Activated CD4-positive, alpha-beta T cell treated with anti-CD3 and anti-CD28 coated beads, Interleukin-2, amount 50 U/mL, for 1 hour (primary cell): ENCODE data around the gene ADAMTSL2.
"Not testable (repeated sequence)": the region's sequence is repeated elsewhere in the genome, so short reads cannot be mapped to it uniquely, and the experiment has no call there.

ENCODE experiments used
- DNase-seq: peaks from one replicate; pipeline ENCODE4 v3.0.0-alpha.2; 2020

The ADAMTSL2 gene

GRCh38 chr9:133560944-133561343 is 26.4 kb downstream of the ADAMTSL2 start:
- DNase-seq: no peak

DNA sequence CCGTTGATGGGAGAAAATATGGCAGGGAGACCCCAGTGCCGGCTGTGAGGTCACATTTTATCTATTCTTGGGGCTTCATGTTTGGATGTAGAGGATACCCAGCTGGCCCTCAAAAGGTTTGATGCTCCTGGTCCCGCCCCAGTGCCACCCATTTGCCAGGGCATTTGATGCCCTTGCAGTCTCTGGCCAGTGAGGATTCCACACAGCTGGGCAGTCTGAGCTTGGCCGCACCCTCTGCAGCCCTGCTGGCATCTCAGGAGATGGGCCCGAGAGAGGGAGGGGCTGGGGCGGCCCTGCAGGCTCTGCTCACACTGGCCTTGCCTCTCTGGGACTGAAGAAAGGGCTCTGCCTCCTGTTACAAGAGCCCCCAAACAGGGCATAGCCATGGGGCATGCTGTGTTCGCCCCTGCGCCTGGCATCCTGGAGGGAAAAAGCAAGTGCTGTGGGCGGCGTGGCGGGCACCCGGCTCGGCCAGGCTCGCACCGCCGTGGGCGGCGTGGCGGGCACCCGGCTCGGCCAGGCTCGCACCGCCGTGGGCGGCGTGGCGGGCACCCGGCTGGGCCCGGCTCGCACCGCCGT is 27.6 kb downstream of the ADAMTSL2 start:
- DNase-seq: no peak

DNA sequence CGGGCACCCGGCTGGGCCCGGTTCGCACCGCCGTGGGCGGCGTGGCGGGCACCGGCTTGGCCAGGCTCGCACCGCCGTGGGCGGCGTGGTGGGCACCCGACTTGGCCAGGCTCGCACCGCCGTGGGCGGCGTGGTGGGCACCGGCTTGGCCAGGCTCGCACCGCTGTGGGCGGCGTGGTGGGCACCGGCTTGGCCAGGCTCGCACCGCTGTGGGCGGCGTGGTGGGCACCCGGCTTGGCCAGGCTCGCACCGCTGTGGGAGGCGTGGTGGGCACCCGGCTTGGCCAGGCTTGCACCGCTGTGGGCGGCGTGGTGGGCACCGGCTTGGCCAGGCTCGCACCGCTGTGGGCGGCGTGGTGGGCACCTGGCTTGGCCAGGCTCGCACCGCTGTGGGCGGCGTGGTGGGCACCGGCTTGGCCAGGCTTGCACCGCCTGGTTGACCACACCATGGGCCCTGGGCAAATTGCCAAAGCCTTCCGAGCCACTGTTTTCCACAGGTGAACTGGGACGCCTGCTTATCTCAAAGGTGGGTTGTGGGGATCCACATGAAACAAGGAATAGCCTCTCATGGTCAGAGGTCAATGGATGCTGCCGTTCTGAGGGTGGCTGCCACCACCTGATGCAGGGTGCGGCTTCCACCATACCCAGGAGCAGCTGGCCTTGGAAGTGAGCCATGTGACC is 28.2 kb downstream of the ADAMTSL2 start:
- DNase-seq: no peak

- DNase-seq: no peak
These were observed 28.8 kb downstream of the ADAMTSL2 start for GRCh38 chr9:133563291-133563796.

- not testable (repeated sequence) for DNase-seq
These were observed 29.3 kb downstream of the ADAMTSL2 start for GRCh38 chr9:133563814-133564213.

- DNase-seq: no peak
These were observed 30.1 kb downstream of the ADAMTSL2 start for GRCh38 chr9:133564451-133565116.

DNA sequence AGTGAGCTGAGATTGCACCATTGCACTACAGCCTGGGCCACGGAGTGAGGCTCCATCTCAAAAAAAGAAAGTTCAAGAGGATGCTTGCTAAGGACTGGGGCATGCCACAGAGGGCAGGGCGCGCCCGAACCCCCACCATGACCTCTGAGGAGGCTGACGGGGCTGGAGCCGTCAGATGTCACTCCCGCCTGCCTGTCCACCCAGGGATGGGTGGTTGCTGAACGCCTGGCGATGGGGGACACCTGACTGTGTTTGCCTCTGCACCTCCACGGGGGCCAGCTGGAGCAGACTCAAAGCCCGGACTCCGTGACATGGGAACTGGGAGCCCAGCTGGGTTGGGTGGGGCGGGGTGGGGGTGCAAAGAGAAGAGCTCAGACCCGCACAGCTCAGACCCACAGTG is 31.9 kb downstream of the ADAMTSL2 start:
- DNase-seq: no peak

DNA sequence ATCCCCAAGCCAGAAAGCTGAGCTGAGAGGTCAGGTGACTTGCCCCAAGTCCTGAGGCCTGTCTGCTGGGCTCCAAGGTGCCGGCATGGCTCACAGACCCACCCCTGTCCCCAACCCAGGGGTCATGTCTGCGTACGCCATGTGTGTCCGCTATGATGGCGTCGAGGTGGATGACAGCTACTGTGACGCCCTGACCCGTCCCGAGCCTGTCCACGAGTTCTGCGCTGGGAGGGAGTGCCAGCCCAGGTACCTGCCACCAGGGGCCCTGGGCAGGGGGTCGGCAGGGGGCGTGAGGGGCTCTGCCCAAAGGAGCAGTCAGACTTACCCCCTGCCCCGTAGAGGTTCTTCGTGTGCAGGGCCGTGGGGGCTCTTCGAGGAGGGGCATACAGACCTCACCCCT is 32.3 kb downstream of the ADAMTSL2 start:
- DNase-seq: no peak

- DNase-seq: no peak
These were observed 33.7 kb downstream of the ADAMTSL2 start for GRCh38 chr9:133568186-133568585.

GRCh38 chr9:133569121-133569785 is 34.7 kb downstream of the ADAMTSL2 start:
- no peak for DNase-seq

DNA sequence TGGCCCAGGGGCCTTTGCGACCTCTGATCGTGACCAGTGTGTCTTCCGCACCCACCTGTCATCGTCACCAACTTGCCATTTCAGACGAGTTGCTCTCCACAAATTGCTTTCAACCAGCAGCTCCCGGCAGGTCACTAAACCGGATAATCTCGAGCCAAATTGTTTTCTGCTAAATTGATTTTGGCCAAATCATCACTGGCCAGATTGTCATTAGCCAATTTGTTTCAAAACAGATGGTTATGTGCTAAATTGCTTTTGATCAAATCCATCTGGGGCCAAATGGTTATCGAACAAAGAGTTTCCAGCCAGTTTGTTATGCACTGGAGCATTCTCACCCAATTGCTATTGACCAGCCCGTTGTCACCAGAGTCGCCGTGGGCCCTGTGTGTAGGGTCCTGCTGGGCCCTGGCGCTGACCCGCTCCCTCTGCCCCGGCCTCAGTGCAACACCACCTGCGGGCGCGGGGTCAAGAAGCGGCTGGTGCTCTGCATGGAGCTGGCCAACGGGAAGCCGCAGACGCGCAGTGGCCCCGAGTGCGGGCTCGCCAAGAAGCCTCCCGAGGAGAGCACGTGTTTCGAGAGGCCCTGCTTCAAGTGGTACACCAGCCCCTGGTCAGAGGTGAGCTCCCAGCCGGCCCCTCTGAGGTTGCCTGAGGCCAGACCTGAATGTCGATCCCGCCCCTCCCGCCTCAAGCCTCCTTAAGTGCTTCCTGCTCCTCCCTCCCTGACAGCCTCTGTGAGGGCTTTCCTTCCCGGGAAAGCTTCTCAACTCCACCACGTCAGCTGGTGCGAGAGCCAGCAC is 35.6 kb downstream of the ADAMTSL2 start:
- DNase-seq: no peak

GRCh38 chr9:133570691-133571080 is 36.2 kb downstream of the ADAMTSL2 start:
- DNase-seq: no peak

DNA sequence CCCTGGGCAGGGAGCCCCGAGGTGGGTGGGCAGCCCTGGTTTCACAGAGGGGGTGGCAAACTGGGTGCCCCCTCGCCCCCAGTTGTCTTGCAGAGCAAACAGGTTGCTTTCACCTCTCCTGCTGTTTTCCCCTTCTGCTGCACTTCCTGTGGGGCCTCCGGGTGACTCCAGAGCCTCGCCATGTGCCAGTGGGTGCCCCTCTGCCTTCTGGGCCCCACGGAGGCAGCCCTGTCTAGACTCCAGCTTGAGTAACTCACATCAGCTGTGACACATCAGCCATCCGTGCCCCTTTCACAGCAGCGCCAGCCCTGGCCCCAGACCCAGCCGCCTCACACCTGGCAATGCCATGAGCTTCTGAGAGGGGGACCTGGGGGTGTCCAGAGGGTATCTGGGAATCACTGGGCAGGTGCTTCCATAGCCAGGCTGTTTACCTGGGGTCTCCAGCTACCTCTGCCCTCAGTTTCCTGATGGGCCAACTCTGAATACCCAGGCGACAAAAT is 36.9 kb downstream of the ADAMTSL2 start:
- DNase-seq: no peak

- DNase-seq: no peak
These were observed 37.5 kb downstream of the ADAMTSL2 start for GRCh38 chr9:133571896-133572595.

DNA sequence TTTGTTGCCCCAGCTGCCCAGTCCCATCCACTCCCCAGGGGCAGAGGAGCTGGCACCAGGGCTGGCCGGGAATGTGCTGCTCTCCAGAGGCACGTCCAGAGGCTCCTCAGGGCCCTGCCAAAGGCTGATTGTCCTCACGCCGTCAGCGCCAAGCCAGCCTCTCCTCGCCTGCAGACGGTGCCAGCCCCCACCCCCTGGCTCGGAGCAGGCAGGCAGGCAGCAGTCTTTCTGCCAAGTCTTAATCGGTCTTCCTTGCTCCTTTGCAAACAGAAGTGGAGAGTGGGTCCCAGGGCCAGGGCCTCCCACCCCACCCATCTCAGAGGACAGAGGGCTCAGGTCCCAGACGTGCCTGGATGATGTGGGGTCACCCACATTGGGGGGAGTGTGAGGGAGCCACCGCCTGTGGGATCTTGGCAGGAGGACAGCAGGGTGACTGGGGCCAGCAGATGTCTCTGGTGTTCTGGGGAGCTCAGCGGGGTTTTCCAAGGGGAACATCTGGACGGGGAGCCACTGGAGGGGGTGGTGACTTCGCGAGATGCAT is 38.4 kb downstream of the ADAMTSL2 start:
- DNase-seq: no peak

- DNase-seq: no peak
These were observed 39.4 kb downstream of the ADAMTSL2 start for GRCh38 chr9:133573791-133574515.

GRCh38 chr9:133574771-133575170 is 40.3 kb downstream of the ADAMTSL2 start:
- DNase-seq: no peak

DNA sequence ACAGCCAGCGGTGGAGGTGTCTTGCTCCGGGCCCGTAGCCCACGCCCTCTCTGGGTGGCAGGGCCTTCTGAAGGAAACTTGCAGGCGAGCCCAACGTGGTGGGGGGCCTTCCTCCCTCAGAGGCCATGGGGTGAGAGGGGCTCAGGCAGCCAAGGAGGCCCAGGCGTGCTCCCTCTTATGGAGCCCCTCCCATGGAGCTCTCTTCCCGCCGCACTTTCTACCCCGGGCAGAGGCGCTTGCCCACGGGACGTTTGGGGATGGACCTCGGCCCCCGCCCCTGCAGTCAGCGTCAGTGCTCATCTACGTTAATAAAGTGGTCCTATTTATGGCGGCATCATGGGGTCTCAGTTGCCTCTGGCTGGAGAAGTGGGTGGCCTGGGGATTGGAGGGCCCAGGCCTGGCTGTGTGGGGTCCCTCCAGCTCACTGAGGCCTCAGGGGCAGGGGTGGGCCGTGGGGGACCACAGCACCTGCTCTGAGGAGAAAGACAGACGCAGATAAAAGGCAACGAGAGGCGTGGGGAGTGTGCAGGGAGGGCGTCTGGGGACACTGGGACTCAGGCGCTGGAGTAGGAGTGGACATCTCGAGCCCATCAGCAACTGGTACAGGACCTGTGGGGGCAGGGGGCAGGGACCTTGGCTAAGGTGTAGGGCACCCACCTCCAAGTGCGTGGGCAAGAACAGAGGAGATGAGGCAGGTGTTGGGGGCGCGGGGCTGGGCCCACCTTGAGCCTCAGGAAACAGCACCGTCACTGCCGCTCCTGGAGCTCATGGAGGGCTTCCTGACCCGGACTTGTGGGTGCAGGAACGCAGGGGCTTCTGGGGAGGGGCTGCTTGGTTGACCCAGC is 40.9 kb downstream of the ADAMTSL2 start:
- no peak for DNase-seq

DNA sequence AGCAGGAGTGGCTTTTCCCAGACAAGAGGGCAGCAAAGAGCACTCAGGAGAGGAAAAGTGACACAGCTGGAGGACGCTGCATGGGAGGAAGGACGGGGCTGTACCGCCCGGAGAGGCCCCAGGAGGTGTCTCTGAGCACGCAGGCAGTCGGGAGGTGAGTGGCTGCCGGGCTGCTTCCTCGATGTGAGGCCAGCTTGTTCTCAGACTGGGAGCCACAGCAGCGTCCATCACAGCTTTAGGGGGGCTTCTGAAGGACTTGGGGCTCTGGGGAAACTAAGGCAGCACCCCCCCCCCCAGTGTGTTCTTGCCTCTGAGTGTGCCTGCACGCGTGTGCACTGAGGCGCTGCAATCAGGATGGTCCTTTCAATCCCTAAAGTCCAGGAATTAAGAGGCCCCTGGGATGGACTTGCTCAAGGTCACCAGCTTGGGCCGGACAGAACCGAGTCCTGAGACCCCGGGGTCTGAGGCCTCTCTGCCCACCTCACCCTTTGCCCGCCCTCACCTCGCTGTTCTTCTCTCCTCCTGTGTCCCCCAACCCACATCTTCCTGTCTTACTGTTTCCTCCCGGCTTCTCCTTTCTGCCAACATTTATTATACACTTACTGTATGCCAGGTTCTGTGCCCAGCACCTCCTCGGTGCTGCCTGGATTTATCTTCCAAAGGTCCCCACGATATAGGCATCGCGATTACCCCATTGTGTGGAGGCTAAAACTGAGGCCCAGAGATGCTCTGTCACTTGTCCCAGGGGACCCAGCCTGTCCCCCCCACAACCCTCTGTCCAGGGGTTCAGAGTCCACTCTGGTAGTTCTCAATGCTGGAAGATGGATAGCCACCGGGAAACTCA is 41.7 kb downstream of the ADAMTSL2 start:
- no peak for DNase-seq
